AG09309 (cell line): ENCODE measurements around the gene MYO1E.

Source experiments
- DNase-seq: peaks from one replicate; pipeline ENCODE4 v3.0.0-alpha.2; 2010; ENCODE audit warnings: low read depth
- H3K4me3 ChIP-seq: 2 replicates; pipeline ENCODE4 v1.5.1; 2011; ENCODE audit warnings: mild to moderate bottlenecking, low read depth, low read length, moderate library complexity; ENCODE audit not compliant: control insufficient read depth
- TF ChIP-seq, protein P1 (sequence below): IDR thresholded peaks from 2 replicates; pipeline ENCODE4 v1.5.1; 2011; ENCODE audit warnings: mild to moderate bottlenecking, low read depth, low read length, inconsistent platforms; ENCODE audit not compliant: insufficient read depth, control insufficient read depth; ENCODE audit errors: missing control alignments

MYO1E gene

DNA sequence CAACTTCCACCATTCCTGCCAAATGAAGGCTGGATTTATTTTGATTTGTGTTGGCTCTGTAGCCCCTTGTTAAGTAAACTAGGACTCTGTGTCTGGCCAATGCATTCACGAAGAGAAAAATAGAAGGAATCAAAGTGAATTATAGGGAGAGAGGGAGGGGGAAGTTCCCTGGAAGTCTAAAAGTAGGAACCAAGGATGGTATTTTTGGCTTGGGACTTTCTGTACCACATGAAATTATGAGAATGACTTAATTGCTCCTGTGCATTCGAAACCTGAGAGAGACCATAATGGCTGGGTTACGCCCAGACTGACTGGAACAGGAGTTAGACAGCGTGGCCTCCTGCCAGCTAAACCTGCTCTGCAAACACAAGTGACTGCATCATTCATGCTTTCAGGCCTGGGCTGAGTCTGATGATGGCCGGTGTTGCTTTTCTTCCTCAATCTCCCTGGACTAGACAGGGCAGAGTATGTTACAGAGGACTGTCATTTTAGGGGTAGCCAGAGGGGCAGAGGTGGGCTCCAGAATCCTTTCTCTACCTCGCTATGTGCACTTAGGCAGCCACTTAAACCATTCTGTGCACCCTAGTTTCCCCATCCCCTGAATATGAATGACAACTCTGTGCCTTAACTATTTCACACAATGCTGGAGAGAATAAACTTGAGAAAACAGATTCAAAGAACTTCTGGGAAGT is 58.9 kb downstream of the MYO1E start:
- no peak overlapping the region for H3K4me3 ChIP-seq
- DNase-seq, result no peak
- TF ChIP-seq, protein P1, sequence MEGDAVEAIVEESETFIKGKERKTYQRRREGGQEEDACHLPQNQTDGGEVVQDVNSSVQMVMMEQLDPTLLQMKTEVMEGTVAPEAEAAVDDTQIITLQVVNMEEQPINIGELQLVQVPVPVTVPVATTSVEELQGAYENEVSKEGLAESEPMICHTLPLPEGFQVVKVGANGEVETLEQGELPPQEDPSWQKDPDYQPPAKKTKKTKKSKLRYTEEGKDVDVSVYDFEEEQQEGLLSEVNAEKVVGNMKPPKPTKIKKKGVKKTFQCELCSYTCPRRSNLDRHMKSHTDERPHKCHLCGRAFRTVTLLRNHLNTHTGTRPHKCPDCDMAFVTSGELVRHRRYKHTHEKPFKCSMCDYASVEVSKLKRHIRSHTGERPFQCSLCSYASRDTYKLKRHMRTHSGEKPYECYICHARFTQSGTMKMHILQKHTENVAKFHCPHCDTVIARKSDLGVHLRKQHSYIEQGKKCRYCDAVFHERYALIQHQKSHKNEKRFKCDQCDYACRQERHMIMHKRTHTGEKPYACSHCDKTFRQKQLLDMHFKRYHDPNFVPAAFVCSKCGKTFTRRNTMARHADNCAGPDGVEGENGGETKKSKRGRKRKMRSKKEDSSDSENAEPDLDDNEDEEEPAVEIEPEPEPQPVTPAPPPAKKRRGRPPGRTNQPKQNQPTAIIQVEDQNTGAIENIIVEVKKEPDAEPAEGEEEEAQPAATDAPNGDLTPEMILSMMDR, result no peak

DNA sequence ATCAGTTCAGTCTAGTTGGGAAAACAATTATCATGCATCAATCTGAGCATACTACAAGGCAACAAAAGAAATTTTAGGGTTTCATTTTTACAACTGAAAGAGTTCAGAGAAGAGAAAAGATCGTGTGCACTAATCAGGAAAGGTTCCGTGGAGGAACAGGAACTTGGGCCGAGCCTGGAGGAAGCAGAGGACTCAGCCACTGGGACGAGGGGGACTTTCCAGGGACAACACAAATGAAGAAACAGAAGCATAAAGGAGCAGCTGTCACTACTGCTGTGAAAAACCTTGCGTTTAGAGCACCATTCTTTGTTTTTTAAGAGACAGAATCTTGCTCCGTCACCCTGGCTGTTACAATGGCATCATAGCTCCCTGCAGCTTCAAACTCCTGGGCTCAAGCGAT is 60.5 kb downstream of the MYO1E start:
- H3K4me3 ChIP-seq, result no peak overlapping the region
- DNase-seq, result no peak
- TF ChIP-seq, protein P1, result no peak

DNA sequence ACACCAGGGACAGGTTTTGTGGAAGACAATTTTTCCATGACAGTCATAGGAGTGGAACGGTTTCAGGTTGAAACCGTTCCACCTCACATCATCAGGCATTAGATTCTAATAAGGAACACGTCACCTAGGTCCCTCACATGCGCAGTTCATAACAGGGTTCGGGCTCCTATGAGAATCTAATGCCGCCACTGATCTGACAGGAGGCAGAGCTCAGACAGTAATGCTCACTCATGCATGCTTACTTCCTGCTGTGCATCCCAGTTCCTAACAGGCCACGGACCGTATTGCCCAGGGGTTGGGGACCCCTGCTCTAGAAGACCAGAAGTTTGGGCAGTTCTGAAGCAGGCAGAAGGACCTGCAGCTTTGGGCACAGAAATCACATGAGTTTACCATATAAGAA is 61.5 kb downstream of the MYO1E start:
- no peak for DNase-seq
- TF ChIP-seq, protein P1, result no peak
- H3K4me3 ChIP-seq, result no peak overlapping the region

DNA sequence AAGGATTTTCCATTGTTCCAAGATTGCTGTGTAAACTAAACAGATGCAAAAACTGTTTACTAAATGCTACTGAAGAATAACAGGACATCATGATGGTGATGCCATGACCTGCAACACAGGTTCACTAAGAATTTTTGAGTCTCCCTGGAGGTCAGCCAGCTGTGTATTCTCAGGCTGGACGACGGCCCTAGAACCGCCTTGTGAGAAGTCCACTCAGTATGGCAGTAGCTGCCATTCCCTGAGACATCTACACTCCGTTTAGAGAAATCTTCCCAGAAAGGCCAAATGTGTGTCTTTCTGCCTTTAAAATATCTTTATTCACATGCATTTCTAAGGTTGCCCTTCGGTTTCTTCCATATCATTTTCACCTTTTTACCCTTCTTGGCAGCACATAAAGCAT is 63.3 kb downstream of the MYO1E start:
- DNase-seq, result no peak
- TF ChIP-seq, protein P1, result no peak
- no peak overlapping the region for H3K4me3 ChIP-seq

DNA sequence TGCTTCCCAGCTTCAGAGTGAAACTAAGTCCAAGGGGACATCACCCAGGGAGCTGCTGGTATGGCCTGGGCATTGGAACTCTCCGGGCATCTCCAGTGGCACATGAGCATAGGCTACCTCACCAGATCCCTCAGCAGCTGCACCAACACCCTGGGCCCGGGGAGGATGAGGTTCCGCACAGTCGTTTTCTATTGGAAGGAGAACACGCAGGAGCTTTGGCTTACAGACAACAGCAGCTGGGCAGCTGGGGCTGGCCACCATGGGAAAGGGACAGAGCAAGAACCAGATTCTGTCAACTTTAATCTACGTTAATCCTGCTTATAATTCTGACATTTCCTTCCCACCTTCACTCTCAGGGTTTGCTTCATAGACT is 65.5 kb downstream of the MYO1E start:
- TF ChIP-seq, protein P1, result no peak
- no peak overlapping the region for H3K4me3 ChIP-seq
- no peak for DNase-seq

DNA sequence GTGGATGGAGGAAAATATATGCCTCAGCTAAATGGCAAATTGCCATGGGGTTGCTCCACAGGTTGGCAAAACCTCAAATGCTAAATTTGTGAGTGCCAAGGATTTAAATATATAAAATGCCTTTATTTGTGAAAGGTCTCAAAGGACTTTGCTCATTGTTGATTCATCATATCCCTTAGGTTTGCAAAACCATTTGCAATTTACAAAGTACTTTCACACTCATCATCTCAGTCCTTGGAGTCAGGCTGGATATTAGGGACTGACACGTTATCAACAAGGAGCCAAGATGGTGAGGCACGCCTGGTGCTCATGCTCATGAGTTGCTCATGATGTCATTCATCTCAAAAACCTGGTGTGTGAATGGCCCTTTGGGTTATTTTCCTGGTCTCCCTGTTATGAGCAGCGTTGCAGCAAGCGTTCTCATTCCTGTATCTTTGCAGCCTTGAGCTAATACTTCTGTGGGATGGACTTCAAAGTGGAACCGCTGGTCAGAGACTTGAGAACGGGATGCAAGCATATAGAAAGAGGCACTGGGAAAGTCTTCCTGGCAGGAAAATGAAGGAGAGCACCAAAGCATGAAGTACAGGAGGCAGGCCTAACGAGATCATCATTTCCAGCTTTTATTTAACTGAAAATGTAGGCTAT is 66.0 kb downstream of the MYO1E start:
- TF ChIP-seq, protein P1, result no peak
- DNase-seq, result peak; percentile 27
- no peak overlapping the region for H3K4me3 ChIP-seq
